ENCODE results near the gene RPL12.

- TF ChIP-seq EZH2phosphoT487 (IDR thresholded peaks at IDR 0.05; ENCODE audit: borderline replicate concordance, low read length) (no peak), CTCF (IDR thresholded peaks at IDR 0.05; ENCODE audit: low read depth, low read length, poor library complexity, severe bottlenecking) (no peak)
These were observed 31.5 kb upstream of the RPL12 start for GRCh38 chr9:127482662-127483061.
